H7 (cell line): ENCODE measurements around the gene RUFY2. TPM values are rescaled to one million over a fixed set of nuclear protein-coding genes. Genes with fewer than 3 reads are reported as not detected.

Source experiments
- total RNA-seq: library from RNA; depleted of rRNA; stranded (reverse); fragments of >200 nt; shearing (Covaris generic); gene quantifications from 2 replicates; pipeline ENCODE4 v1.2.3, GENCODE V29; 2014; rRNA removed

RUFY2 gene
- total RNA-seq, 1 experiment from 2014 or later, result 5.4 TPM

Other genes with a start within 250 kb of the RUFY2 start
- 0.15 TPM in 1 of 2 replicates, not detected in the other for gene ATOH7, start 175.2 kb downstream of the RUFY2 start, total RNA-seq
- gene HNRNPH3, start 75.2 kb downstream of the RUFY2 start, total RNA-seq, result 12.5 and 21.9 TPM in 2 replicates
- 1.4 and 3.4 TPM in 2 replicates for gene PBLD, start 74.3 kb downstream of the RUFY2 start, total RNA-seq
- 39.4 and 48.0 TPM in 2 replicates for gene DNA2, start 64.7 kb upstream of the RUFY2 start, total RNA-seq
- 5.1 and 5.4 TPM in 2 replicates for gene SLC25A16, start 120.2 kb upstream of the RUFY2 start, total RNA-seq
- 27.5 and 47.6 TPM in 2 replicates for gene TET1, start 153.1 kb upstream of the RUFY2 start, total RNA-seq